OCI-LY3 (cell line): Measurements from ENCODE around the gene PRKCE.

Experiments used
- EZH2phosphoT487 ChIP-seq: fragments of 200-600 bp; shearing (Covaris generic); IDR thresholded peaks from 2 replicates; pipeline ENCODE4 v1.6.1; 2018; ENCODE audit warnings: antibody characterized with exemption, mixed run types, low read depth
- TF ChIP-seq, protein P1 (sequence below): fragments of 200-600, 300-600 bp; sonication (generic); IDR thresholded peaks from 2 replicates; pipeline ENCODE4 v1.5.1; 2014; ENCODE audit warnings: antibody characterized with exemption, low read length, low read depth

DNA sequence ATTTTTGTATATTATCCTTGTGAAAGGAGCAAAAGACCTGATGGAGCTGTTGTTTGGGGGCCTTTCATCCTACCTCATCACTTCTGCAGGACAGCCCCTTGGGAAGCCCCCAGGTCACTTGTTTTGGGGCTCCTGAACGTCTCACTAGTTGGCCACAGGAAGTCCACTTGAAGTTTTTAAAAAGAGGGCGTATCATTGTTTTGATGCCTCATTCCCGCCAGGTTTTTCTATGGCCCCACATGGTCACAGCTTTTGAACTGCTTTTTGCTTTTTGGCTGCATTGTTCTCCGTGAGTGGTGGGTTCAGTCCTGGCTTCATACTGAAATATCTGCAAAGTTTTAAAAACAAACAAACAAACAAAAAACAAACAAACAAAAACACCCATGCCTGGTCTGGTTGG is 216.3 kb downstream of the PRKCE start:
- TF ChIP-seq, protein P1, sequence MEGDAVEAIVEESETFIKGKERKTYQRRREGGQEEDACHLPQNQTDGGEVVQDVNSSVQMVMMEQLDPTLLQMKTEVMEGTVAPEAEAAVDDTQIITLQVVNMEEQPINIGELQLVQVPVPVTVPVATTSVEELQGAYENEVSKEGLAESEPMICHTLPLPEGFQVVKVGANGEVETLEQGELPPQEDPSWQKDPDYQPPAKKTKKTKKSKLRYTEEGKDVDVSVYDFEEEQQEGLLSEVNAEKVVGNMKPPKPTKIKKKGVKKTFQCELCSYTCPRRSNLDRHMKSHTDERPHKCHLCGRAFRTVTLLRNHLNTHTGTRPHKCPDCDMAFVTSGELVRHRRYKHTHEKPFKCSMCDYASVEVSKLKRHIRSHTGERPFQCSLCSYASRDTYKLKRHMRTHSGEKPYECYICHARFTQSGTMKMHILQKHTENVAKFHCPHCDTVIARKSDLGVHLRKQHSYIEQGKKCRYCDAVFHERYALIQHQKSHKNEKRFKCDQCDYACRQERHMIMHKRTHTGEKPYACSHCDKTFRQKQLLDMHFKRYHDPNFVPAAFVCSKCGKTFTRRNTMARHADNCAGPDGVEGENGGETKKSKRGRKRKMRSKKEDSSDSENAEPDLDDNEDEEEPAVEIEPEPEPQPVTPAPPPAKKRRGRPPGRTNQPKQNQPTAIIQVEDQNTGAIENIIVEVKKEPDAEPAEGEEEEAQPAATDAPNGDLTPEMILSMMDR = no peak
- TF ChIP-seq EZH2phosphoT487 = no peak
